ENCODE data around the gene IDI1.
A peak's percentile ranks its signal among the peaks of the same experiment; 100 is the strongest.

DNA sequence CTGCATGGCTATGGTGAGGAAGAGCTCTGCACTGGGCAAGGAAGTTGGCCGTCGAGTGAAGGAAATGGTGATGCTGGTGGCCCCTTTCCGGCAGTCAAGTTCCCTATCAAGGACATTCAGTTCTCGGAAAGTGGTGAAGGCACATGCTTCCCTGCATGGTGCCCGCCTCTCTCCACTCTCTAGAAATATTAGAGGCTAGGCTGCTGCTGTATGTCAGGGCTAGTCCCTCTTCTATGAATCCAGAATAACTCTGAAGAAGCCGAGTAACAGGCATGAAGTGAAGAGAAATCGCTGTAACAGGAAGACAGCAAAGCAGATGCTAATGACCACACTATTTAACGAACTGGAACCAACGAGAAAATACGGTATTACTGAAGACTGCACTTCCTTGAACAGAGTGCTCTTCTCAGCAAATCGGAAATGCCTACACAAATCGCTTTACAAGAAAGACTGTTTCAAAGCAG, 5.4 kb downstream of the IDI1 start:
- TF ChIP-seq POLR2AphosphoS5 (IDR thresholded peaks at IDR 0.05) (peak; percentile 54 to 97 (median 84)), CTCF (IDR thresholded peaks at IDR 0.05 in 8 of 11, conservative IDR thresholded peaks at IDR 0.05 in 3 of 11) (no peak)
